Fibroblast of gingiva (primary cell): ENCODE measurements around the gene C16orf95.

Experiments
- DNase-seq: peaks from one replicate; pipeline ENCODE4 v3.0.0-alpha.2; 2011; ENCODE audit warnings: low read depth

C16orf95 gene

DNA sequence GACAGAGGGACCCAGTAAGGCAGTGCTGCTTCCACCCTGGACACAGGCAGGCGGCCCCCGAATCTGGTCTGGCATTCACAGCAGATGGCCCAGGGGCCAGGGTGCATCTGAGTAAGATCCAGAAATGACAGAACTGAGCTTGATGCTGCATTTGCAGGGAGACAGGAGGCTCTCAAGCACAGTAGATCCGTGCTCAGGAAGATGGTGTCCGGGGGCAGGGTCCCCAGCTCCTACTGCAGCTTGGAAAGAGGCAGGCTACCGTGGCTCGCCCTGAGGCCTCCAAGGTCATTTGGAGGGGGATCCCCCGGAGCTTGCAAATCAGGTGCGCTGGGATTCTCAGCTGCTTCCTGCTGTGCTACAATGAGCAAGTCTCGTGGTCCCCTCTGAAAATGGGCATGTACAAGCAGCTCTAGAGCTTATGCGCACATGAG is 2.2 kb downstream of the C16orf95 start:
- no peak for DNase-seq

DNA sequence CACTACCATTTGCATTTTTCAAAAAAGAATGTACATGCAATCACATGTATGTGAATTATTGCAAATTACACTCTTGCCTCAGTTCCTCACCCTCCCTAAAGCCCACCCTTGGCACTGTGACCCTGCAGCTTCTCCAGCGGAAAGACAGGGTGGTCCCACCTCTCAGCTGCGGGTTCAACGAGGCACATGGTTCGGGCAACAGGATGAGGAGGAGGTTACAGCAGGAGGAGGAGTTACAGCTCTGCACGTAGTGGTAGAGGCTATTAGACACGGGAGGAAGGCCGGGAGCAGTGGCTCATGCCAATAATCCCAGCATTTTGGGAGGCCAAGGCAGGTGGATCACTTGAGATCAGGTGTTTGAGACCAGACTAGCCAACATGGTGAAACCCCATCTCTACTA is 5.2 kb downstream of the C16orf95 start:
- no peak for DNase-seq

- no peak for DNase-seq
Measured at GRCh38 chr16:87311387-87311786, 5.8 kb downstream of the C16orf95 start.

DNA sequence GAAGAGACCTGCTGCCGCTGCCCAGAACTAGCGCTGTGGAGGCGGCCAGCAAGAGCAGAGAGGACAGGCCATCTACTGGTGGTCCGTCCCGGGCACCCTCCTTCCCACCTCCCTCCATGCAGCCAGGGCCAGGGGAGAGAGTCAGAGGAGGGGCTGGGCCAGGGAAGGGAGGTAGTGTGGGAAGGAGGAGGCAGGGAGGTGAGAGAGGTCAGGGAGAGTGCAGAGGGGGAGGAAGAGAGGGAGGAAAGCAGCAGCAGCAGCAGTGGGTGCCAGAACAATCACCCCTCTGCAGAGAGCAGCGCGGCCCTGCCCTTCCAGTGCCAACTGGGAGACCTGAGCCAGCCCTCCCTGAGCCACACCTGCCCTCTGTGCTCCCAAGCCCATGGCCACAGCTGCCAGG is 6.6 kb downstream of the C16orf95 start:
- no peak for DNase-seq

DNA sequence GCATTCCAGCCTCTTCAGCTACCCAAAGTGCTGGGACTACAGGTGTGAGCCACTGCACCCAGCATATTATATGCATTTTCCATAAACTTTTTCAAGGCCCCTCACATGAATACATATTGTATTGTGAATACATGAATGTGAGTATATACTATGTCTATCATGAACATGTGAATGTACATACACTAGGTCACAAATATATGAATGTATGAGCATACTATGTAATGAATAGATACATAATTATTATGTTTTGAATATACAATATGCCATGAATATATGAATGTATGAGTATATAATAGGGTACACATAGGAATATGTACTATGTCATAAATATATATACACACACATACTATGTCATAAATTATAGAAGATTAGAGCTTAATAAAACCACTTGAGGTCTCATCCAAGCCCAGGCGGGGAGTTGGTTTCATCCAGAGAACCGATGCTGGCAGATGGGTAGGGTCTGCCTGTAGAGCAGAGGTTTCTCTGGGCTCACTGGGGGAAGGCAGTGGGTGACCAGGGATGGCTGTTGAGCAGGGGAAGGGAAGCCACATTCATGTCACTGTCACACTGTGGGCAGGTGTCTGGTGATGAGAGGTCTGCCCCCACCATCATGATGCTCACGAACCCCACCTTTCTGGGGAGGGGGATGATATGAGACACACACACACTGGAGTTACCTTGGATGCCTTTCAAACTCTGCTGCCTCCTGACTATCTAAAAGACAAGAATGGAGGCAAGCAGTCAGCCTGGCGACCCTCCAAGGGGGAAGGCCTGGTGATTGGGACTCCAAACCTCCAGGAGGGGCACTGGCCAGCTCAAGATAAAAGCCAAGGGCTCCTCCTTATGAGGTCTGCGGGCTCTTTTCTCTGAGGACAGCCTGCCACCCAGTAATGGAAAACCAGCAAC is 7.3 kb downstream of the C16orf95 start:
- no peak for DNase-seq

DNA sequence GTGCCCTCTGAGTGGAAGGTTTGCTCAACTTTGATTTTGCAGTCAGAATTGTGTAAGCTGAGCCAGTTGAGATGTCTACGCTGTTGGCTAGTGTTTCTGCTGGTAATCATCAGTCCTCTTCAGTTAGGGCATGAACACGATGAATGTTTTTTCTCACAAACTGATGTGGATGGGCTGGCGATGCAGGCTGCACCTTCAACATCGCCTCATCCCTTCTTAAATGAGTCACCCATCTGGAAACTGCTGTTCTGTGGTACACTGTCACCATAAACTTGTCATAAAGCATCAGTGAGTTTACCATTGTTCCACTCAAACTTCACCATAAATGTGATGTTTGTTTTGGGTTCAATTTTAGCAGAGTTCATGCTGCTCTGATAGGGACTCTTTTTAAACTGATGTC is 8.4 kb downstream of the C16orf95 start:
- DNase-seq: no peak

- DNase-seq: no peak
Measured at GRCh38 chr16:87306516-87306915, 10.7 kb downstream of the C16orf95 start.

- DNase-seq: peak; percentile 72
Measured at GRCh38 chr16:87305505-87306391, 11.4 kb downstream of the C16orf95 start.

DNA sequence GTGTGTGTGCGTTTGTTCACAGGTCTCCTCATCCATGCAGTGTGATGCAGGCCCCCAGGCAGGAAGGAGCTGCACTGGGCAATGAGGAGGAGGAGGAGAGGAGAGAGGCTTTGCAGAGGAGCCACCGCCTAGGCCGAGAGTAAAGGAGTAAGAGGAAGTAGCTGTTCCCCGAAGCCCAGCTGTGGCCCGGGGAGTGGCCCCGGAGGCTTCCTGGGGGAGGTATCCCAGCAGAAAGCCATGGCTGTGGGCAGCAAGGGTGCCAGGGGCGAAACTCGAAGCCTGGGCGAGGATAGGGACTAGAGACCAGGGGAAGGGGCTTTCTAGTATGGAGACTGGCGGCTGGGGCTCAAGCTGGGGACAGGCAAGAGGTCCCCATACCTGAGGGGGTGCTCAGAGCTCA is 12.2 kb downstream of the C16orf95 start:
- DNase-seq: no peak

DNA sequence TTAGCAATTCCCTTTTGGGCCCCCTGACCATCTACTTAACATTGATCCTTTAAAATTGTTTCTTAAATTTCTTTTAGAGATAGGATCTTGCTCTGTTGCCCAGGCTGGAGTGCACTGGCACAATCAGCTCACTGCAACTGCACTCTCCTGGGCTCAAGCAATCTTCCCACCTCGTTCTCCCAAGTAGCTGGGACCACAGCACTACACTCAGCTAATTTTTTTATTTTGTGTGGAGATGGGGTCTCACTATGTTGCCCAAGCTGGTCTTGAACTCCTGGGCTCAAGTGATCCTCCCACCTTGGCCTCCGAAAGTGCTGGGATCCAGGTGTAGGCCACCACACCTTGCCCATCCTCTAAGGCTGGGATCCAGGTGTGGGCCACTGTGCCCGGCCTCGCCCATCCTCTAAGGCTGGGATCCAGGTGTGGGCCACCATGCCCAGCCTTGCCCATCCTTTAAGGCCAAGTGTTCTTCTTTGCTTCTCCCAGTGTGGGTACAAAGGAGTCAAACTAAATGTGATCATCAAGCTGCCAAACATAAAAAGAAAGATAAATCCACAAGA is 13.2 kb downstream of the C16orf95 start:
- no peak for DNase-seq

- DNase-seq: no peak
Measured at GRCh38 chr16:87303431-87303930, 13.7 kb downstream of the C16orf95 start.

- DNase-seq: no peak
Measured at GRCh38 chr16:87298857-87299465, 18.2 kb downstream of the C16orf95 start.

DNA sequence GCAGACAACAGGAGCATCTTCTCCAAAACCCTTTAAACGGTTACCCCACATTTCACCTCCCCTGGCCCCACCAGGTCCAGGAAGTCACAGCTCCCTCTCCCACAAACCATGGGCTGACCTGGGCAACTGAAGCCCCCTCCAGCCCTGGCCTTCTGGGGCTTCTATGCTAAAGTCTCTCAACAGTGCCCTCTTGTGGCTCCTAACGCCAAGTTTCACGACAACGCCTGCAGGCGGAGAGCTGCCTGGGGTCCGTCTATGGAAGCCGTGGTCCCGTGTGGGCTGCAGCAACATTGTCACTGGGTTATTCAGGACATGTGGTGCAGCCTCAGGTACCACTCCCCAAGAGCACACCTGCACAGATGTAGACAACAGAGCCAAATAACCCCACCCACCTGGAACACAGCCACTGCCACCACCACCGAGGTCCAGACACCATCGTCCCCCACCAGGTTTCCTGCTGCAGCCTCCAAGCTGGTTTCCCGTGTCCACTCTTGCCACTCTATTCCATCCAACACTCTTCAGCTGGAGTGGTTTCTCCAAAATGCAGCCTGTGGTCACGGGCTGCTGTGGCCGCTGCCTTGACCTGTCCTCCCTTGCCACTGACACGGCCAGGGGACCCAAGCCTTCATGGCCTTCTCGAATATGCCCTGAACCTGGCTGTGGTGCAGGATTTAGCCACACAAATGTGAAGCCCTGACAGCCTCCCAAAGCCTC is 19.1 kb downstream of the C16orf95 start:
- DNase-seq: no peak

GRCh38 chr16:87297407-87297806 is 19.8 kb downstream of the C16orf95 start:
- no peak for DNase-seq

DNA sequence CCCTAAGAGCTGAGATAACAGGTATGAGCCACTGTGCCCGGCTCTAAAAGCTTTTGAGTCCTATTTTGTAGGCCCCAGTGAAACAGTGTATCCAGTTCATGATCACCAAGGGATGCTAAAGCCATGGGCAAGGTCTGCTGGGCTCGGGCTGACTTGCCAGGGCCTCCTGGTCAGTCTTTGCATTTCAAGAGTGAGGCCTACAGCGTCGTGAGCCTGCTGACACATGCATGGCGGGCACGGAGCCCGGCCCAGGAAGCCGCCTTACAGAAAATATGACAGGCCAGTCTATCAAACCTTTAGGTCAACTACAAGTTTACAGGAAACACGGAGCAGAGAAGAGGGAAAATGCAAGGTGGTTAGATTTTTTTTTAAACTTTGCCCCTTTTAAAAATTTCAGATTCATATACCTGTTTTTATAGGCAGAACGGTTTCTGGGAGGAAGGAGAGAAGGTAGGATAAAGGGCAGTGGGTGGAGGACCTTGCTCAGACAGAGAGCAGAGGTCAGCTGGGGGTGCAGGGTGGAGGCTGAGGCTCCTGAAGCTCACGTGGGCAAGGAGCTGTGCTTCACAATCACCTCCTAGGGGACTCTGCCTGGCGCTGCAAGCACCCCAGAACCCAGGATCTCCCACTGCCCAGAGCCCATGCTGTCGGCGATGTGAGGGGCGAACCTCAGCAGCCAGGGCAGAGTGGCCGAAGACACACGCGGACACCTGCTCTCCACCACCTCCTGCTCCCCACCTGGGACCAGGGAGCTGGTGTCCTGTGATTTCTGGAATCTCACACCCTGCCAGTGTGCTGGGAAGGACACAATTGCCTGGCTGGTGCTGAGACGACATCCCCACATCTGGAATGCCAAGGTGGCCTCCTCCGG is 21.3 kb downstream of the C16orf95 start:
- no peak for DNase-seq

GRCh38 chr16:87295259-87295658 is 21.9 kb downstream of the C16orf95 start:
- DNase-seq: no peak

DNA sequence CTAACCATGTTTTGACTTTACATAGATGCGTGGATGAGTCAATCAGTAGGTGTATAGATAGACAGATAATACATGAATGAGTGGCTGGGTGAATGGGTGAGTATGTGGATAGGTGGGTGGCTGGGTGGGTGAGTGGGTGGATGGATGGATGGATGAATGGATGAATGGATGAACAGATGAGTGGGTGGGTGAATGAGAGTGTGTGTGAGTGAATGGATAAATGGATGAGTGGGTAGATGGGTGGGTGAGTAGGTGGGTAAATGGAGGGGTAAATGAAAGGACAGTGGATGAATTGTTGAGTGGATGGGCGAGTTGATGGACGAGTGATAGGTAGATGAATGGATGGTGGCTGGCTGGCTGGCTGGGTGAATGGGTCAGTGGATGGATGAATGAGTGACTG is 23.2 kb downstream of the C16orf95 start:
- no peak for DNase-seq

- no peak for DNase-seq
Measured at GRCh38 chr16:87291944-87292343, 25.2 kb downstream of the C16orf95 start.

DNA sequence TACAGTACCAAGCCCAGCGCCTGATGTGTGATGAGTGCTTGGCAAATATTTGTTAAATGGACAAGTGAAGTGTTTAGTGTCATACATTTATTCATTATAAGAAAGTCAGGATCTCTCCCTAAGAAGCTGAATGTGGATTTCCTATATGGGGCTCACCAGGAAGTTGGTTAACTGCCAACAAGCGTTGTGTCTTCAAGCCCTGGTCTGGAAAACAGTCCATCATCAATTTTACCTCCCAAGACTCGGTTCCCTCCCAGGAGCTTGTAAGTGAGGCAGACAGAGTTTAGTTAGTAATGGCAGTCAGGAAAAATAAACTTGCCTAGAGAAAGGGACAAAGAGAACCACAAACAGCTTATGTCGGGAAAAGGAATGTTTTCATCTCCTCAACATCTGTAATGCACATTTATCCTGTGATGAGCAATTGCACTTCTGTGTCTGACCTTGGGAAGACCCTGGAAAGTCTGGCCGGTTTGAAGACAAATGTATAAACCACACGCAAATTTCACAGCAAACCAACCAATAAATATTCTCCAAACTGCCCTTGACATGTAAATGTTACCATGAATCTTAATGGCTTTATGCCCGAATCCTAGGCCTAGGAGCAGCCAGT is 28.3 kb downstream of the C16orf95 start:
- peak; percentile 40 for DNase-seq
